Activated CD4-positive, alpha-beta T cell treated with anti-CD3 and anti-CD28 coated beads for 1 hour (primary cell): Measurements from ENCODE around the gene TBCE.
A peak's percentile ranks its signal among the peaks of the same experiment; 100 is the strongest.

Experiments used
- DNase-seq: peaks from one replicate; pipeline ENCODE4 v3.0.0-alpha.2; 2020

TBCE gene

GRCh38 chr1:235367000-235367908 lies at the start of gene TBCE:
TBCE (plus strand) TSS chr1:235367427; CDS start chr1:235380050, 12,623 bp downstream.
- peak; percentile 63 for DNase-seq

GRCh38 chr1:235319255-235319654 lies 48.0 kb upstream of the TBCE start:
- DNase-seq, result no peak

- no peak for DNase-seq
These were observed 46.6 kb upstream of the TBCE start for GRCh38 chr1:235320521-235321179.

DNA sequence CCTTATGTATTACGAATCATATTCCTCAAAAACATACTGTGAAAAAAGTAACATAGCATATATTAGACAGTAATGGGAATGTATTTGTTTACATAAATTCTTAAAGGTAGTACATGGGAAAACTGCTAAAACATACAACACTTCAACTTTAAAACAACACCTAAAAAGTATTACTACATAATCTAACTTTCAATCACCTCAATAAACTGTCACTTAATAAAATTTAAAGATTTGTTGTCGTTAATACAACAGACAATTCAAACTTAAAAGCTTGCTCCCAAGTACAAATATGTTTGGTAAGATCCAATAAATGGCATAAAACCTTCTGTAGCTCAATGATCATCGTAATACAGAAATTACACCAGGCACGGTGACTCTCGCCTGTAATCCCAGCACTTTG lies 42.9 kb upstream of the TBCE start:
- no peak for DNase-seq

GRCh38 chr1:235325139-235325538 lies 42.1 kb upstream of the TBCE start:
- DNase-seq, result no peak

DNA sequence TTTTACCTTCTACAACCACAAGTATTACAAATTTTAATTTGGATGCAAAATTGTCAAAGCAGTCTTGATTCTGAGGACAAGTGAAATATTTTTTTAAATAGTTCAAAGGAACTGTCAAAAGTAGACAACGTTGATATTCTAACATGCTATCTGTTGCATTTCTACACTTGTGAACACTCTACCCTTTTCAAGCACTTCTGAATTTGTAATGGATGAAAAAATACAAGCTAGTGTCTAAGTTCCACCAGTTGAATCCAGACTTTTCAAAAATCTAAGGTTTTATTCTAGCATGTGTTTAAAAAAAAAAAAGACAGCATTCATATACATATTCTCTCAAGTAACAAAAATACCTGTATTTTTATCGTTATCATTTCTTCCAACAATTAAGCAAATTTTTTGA lies 41.4 kb upstream of the TBCE start:
- DNase-seq, result no peak

GRCh38 chr1:235326719-235327558 lies 40.3 kb upstream of the TBCE start:
- DNase-seq, result peak; percentile 45

DNA sequence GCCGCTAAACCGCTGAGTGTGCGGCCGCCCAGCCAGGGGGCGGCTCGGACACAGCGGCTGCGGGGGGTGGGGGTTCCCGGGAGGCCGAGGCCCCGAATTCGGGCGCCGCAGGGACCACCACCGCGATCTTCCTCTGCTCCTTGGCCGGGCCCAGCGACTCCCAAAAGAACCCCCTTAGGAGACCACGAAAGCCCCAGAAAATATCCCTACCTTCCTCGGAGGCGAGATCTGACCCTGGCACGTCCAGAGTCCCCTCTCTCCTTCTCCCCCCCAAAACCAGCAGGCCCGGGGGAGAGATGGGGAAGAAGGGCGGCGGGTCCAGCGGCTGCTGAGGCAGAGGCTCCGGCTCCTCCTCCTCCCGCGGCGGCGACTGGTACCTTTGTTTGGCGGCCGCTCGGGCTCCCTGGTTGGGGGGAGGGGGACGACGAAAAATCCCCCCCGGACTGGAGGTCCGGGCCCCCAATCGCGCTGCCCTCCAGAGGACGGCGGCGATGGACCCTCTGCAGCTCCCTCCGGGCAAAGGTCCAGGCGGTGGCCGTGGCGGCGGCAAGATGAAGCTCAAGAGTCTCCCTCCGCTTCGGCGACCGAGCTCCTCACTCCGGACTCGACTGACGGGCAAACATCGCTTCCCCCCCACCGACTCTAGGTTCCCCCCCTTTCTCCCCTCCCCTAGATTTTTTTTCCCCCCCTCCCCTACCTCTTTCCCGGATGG lies 39.5 kb upstream of the TBCE start, which contains the start of gene ARID4B:
Gene ARID4B, minus strand, starts transcription at position 621 of the 712 bp plus-strand sequence. CDS start 1,260 bp downstream, outside the sequence.
- DNase-seq, result no peak

GRCh38 chr1:235328271-235329138 lies 38.7 kb upstream of the TBCE start, which contains the start of gene GGPS1:
GGPS1 (plus strand) TSS chr1:235328570; CDS start chr1:235335265, 6,695 bp downstream.
- DNase-seq, result peak; percentile 99

DNA sequence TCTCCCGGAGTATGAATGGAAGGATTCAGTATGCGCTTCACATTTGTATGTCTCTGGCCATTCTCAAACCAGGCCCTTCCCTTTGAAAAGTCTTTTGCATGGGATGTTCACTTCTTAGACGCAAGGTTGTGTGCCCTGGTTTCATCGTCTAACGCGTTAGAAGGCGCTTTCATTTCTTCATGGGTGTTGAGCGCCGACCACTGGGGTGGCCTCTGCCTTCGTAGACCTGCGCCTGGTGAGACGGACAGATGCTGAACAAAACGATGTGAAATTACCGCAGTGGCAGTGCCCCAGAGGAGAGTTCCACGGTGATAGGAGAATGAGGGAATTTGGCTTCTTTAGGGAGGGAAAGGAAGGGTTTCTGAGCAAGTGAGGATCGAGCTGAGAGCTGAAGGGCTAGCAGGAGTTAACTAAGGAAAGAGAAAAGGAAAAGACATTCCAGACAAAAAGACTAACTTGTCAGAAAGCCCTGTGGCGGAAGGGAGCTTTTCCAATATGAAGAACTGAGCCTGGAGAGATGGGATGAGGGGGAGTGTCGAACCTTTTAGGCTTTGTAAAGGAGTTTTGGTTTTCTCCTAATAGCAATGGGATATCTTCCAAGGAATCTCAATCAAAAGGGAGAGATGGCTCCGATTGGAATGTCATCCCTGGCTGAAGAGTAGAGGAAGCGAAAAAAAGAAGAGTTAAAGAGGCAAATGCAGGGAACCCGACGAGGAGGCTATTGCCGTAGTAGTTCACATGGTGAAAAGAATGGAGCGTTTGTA lies 37.9 kb upstream of the TBCE start:
- DNase-seq, result peak; percentile 35

GRCh38 chr1:235330918-235331285 lies 36.3 kb upstream of the TBCE start:
- no peak for DNase-seq

GRCh38 chr1:235331401-235331800 lies 35.8 kb upstream of the TBCE start:
- DNase-seq, result no peak

GRCh38 chr1:235336903-235337302 lies 30.3 kb upstream of the TBCE start:
- DNase-seq, result no peak

DNA sequence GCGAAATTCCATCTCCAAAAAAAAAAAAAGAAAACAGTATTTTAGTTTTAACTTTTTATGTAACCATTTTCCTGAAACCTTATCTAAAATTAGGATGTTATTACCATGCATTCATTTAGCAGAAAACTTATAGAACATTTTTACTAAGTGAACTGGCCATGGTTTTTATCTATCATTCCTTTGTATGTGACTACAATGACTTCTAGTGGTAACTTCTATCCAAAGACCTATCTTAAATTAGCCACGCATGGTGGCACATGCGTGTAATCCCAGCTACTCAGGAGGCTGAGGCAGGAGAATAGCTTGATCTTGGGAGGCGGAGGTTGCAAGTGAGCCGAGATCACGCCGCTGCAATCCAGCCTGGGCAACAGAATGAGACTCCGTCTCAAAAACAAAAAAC lies 27.5 kb upstream of the TBCE start:
- no peak for DNase-seq

DNA sequence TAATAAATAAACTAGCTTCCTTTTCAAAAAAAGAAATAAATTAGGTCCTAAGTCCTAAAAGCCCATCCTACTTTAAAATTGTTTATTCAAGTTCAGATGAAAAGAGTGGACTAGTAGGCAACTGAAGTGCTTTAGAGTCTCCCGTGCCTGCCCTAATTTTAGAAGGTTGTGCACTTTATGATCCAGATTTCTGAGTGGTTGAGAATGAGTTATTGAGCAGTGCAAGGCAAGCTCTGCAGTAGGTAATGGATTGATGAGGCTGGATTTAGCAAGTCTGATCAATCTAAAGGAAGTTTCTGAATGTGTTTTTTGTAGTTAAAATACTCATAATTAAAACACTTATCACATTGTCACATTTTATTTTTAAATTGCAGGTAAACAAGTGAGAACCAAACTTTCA lies 25.9 kb upstream of the TBCE start:
- no peak for DNase-seq

DNA sequence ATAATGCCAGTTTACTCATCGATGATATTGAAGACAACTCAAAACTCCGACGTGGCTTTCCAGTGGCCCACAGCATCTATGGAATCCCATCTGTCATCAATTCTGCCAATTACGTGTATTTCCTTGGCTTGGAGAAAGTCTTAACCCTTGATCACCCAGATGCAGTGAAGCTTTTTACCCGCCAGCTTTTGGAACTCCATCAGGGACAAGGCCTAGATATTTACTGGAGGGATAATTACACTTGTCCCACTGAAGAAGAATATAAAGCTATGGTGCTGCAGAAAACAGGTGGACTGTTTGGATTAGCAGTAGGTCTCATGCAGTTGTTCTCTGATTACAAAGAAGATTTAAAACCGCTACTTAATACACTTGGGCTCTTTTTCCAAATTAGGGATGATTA lies 25.2 kb upstream of the TBCE start:
- no peak for DNase-seq

GRCh38 chr1:235342471-235342870 lies 24.8 kb upstream of the TBCE start:
- DNase-seq, result no peak

DNA sequence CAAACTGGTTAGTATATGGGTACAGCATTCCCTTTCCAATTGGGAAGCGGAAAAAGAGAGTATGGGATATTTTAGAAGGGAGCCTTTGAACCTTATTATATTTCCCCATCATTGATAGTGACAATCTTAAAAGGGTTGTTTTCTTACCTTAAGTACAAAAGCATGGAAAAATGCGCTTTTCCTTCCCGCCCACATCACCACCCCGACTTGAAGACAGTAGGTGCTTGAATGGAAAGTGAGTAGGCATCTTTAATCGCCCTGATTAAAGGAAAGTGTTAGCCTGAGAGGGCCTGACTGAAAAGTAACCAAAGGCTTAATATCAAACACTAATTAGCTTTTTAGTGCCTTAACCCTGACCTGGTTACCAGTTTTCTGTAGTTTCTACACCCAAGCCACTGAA lies 23.5 kb upstream of the TBCE start:
- no peak for DNase-seq

DNA sequence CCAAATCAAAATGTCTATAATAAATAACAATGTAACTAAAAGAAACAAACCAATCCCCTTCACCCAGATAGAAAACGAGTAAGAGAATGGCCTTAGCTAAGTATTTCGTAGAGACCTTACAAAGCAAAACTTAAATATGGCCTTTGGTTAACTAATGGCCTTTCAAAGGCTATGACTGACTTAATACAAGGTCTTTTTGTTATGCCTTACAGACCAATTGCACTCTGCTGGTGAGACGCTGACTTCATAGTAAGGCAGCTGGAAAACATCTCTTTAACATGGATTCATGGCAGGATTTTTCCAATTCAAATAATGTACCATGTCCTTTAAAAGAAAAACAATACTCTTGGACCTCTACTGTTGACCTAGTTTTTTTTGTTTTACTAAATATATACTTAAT lies 15.8 kb upstream of the TBCE start:
- DNase-seq, result no peak

- DNase-seq, result no peak
These were observed 15.3 kb upstream of the TBCE start for GRCh38 chr1:235351898-235352297.
